ENCODE results near the gene CAMK2A. TPM values are rescaled to one million over a fixed set of nuclear protein-coding genes. Genes with fewer than 3 reads are reported as not detected.

CAMK2A gene
- polyA plus RNA-seq, 1 experiment, result 0.11 TPM

DNA sequence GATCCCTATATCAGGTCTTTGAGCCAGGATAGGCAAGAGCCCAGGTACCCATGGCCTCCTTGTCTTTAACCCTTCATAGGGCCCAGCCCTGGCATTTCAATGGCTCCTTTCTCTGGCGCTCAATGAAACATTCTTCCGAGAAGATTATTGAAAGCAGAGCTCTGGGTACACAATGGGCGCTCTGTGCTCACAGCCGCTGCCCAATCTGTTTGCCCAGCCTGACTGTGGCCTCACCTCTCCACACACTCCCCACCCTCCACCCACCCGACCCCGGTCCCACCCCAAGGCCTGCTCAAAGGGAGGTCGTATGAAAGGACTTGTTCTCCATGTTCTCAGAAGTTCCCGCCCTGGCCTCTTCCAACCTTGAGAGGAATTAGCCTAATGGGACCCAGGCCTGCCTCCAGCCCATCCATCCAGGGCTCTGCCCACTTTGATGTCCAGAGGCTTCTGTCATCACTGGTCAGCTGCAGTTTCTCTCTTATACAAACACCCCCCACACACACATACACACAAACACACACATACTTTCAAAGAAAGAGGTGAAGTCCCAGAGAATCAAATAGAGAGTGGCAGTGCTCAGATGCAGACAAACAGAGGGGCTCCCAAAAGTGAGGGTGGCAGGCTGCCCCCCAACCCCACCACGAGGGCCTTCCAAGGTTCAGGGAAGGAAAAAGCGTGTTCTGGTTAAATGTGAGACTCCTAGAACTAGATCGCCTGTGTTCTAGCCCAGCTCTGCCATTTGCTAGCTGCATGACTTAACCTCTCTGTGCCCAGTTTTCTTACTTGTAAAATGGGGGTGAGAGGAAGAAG lies 18.2 kb upstream of the CAMK2A start:
- Histone ChIP-seq H3K4me3 (ENCODE audit: low read depth, low read length) (no peak overlapping the region), H3K36me3 (ENCODE audit: control insufficient read depth, insufficient read depth, low read length) (no peaks in the 10 kb centered on the region), H3K27me3 (ENCODE audit: control insufficient read depth, insufficient read depth, low read length) (no peaks in the 10 kb centered on the region)
- no peak for TF ChIP-seq CTCF (IDR thresholded peaks at IDR 0.05; ENCODE audit: insufficient read depth, low read depth, low read length)
- DNase-seq (ENCODE audit: low read depth), result no peak
- POLR2A ChIA-PET, result no interaction called here
- CTCF ChIA-PET, result no interaction called here

DNA sequence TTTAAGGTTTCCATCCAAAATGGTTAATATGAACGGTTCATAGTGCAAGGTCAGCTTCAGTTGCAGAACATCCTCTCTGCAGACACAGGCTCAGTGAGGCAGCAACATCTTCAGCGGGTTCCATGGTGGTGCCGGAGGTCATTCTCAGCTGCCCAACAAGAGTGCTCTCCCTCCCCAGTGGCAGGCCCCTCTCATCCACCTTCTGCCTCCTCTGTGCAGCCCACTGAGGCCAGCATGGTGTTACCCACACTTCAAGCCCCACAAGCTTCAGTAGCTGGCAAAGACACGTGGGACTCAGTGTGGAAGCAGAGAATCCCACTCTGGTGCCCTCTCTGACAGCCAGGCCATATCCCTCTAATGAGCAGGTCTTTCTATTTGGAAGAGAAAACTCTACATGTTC lies 17.2 kb upstream of the CAMK2A start:
- no peak for TF ChIP-seq CTCF (IDR thresholded peaks at IDR 0.05; ENCODE audit: insufficient read depth, low read depth, low read length)
- CTCF ChIA-PET, result no interaction called here
- POLR2A ChIA-PET, result no interaction called here
- Histone ChIP-seq H3K36me3 (ENCODE audit: control insufficient read depth, insufficient read depth, low read length) (no peaks in the 10 kb centered on the region), H3K27me3 (ENCODE audit: control insufficient read depth, insufficient read depth, low read length) (no peaks in the 10 kb centered on the region), H3K4me3 (ENCODE audit: low read depth, low read length) (no peak overlapping the region)
- DNase-seq (ENCODE audit: low read depth), result no peak

DNA sequence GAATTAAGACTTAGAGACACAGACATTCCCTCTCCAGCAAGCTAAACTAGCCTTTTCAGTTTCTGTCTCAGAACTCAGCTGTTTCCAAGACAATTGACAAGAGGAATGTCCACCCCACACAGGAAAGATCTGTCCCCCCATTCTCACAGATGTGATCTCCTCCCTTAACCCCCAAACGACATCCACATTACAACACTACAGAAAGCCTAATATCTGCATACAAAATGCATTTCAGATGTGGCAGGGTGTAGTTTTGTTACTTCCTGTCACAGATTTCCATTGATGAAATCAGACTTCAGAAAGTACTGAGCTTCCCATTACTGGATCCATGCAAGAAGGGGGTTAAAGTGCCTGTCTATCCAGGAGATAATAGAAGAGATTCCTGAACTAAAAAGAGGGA lies 16.0 kb upstream of the CAMK2A start:
- no peaks in the 10 kb centered on the region for H3K27me3 ChIP-seq (ENCODE audit: control insufficient read depth, insufficient read depth, low read length)
- ChIA-PET POLR2A (interaction anchor here (0.7 kb wide), 1 partner anchor 346 kb away, joined by 7 read pairs; no protein-coding TSS in a partner anchor), CTCF (interaction anchor here (0.8 to 1.4 kb wide), 2 partner anchors 10 to 46 kb away, joined by 3 to 5 read pairs; no protein-coding TSS in a partner anchor)
- DNase-seq (ENCODE audit: low read depth), result no peak
- no peak for TF ChIP-seq CTCF (IDR thresholded peaks at IDR 0.05; ENCODE audit: insufficient read depth, low read depth, low read length)
- no peak overlapping the region for H3K4me3 ChIP-seq (ENCODE audit: low read depth, low read length)
- no peaks in the 10 kb centered on the region for H3K36me3 ChIP-seq (ENCODE audit: control insufficient read depth, insufficient read depth, low read length)

GRCh38 chr5:150305095-150305494 lies 15.5 kb upstream of the CAMK2A start:
- Histone ChIP-seq H3K36me3 (ENCODE audit: control insufficient read depth, insufficient read depth, low read length) (no peaks in the 10 kb centered on the region), H3K4me3 (ENCODE audit: low read depth, low read length) (no peak overlapping the region), H3K27me3 (ENCODE audit: control insufficient read depth, insufficient read depth, low read length) (no peaks in the 10 kb centered on the region)
- CTCF ChIA-PET, result interaction anchor here (0.8 to 1.4 kb wide), 2 partner anchors 11 to 47 kb away, joined by 3 to 5 read pairs; no protein-coding TSS in a partner anchor
- POLR2A ChIA-PET, result no interaction called here
- DNase-seq (ENCODE audit: low read depth), result no peak
- no peak for TF ChIP-seq CTCF (IDR thresholded peaks at IDR 0.05; ENCODE audit: insufficient read depth, low read depth, low read length)

- CTCF ChIA-PET, result interaction anchor here (0.8 to 1.4 kb wide), 2 partner anchors 11 to 47 kb away, joined by 3 to 5 read pairs; no protein-coding TSS in a partner anchor
- no peaks in the 10 kb centered on the region for H3K36me3 ChIP-seq (ENCODE audit: control insufficient read depth, insufficient read depth, low read length)
- no peaks in the 10 kb centered on the region for H3K27me3 ChIP-seq (ENCODE audit: control insufficient read depth, insufficient read depth, low read length)
- POLR2A ChIA-PET, result no interaction called here
- H3K4me3 ChIP-seq (ENCODE audit: low read depth, low read length), result no peak overlapping the region
- no peak for DNase-seq (ENCODE audit: low read depth)
- no peak for TF ChIP-seq CTCF (IDR thresholded peaks at IDR 0.05; ENCODE audit: insufficient read depth, low read depth, low read length)
These were observed 15.0 kb upstream of the CAMK2A start for GRCh38 chr5:150304481-150305081.

All from BJ (cell line).